GM12878 (cell line): ENCODE data around the gene AP3B2. TPM values are rescaled to one million over a fixed set of nuclear protein-coding genes. Genes with fewer than 3 reads are reported as not detected.

ENCODE experiments used
- ATAC-seq: fragments of 200-7000 bp; cut with Tn5 transposase; 3 replicates; pipeline ENCODE4 v1.9.1; 2020; ENCODE audit warnings: mild to moderate bottlenecking, moderate library complexity
- BruUV-seq: library from RNA; stranded (reverse); fragments of 400-500 nt; replicated peaks from 2 replicates; lab custom pipeline; 2021; lab: Mats Ljungman, UMichigan
- CTCF ChIA-PET: fragments of 300-600 bp; sonication (Branson Sonifier 250); formaldehyde crosslinking; extraction: SDS; loops from one replicate; lab custom pipeline; 2021; ENCODE audit warnings: inconsistent platforms; lab: Yijun Ruan, JAX
- POLR2A ChIA-PET: fragments of 350-600 bp; formaldehyde crosslinking; extraction: SDS; loops from one replicate; lab custom pipeline; 2021; ENCODE audit warnings: inconsistent platforms; lab: Charles Lee
- RAD21 ChIA-PET: fragments of 300-600 bp; sonication (Branson Sonifier 250); formaldehyde crosslinking; loops from one replicate; lab custom pipeline; 2023; ENCODE audit warnings: antibody characterized with exemption; ENCODE audit not compliant: unreplicated experiment; lab: Charles Lee
- SMC1A ChIA-PET: fragments of 300-600 bp; sonication (Branson Sonifier 250); formaldehyde crosslinking; loops from one replicate; lab custom pipeline; 2023; ENCODE audit not compliant: unreplicated experiment, uncharacterized antibody; lab: Charles Lee
- DNase-seq: peaks from one replicate; pipeline ENCODE4 v3.0.0-alpha.2; 2011; ENCODE audit warnings: low read depth, low spot score
- FAIRE-seq: peaks from 3 replicates; lab custom pipeline; 2011; peaks lifted over from hg19 to GRCh38; lab: Jason Lieb, UNC
- H2AFZ ChIP-seq: 2 replicates; pipeline ENCODE4 v1.6.0; 2011; ENCODE audit warnings: low read depth, low read length, control low read depth; ENCODE audit not compliant: control insufficient read depth
- H3K27ac ChIP-seq: 2 replicates; pipeline ENCODE4 v1.5.1; 2011; ENCODE audit warnings: control low read depth; ENCODE audit not compliant: control insufficient read depth, insufficient read depth
- H3K27me3 ChIP-seq, 2 experiments: replicated peaks in 1 of 2; 2 replicates each; pipeline versions ENCODE4 v1.6.0 to v1.6.1; 2011; ENCODE audit warnings: low read length in 1 of 2; ENCODE audit not compliant: control insufficient read depth in 2 of 2, insufficient read depth in 2 of 2
- H3K36me3 ChIP-seq, 2 experiments: 2 replicates each; pipeline ENCODE4 v1.5.1; 2011; ENCODE audit warnings: low read length in 1 of 2; ENCODE audit not compliant: control insufficient read depth in 2 of 2, insufficient read depth in 2 of 2
- H3K4me1 ChIP-seq: 2 replicates; pipeline ENCODE4 v1.6.1; 2011; ENCODE audit warnings: mild to moderate bottlenecking, low read length, moderate library complexity, mixed read lengths; ENCODE audit not compliant: control insufficient read depth, insufficient read depth
- H3K4me2 ChIP-seq: 2 replicates; pipeline ENCODE4 v1.6.0; 2011; ENCODE audit warnings: control low read depth; ENCODE audit not compliant: control insufficient read depth, insufficient read depth
- H3K4me3 ChIP-seq: fragments of 200-600 bp; sonication (generic); 2 replicates; pipeline ENCODE4 v1.5.1; 2016
- H3K79me2 ChIP-seq: 2 replicates; pipeline ENCODE4 v1.6.0; 2011; ENCODE audit warnings: low read length; ENCODE audit not compliant: control insufficient read depth, insufficient read depth
- H3K9ac ChIP-seq: 2 replicates; pipeline ENCODE4 v1.8.0; 2011; ENCODE audit warnings: low read length, control low read depth, mixed read lengths; ENCODE audit not compliant: control insufficient read depth, insufficient read depth
- H3K9me3 ChIP-seq: replicated peaks from 3 replicates; pipeline ENCODE4 v1.5.1; 2011; ENCODE audit warnings: mild to moderate bottlenecking, low read length; ENCODE audit not compliant: control insufficient read depth, insufficient read depth
- H4K20me1 ChIP-seq: 2 replicates; pipeline ENCODE4 v1.6.0; 2011; ENCODE audit not compliant: control insufficient read depth, insufficient read depth
- ATF3 ChIP-seq: IDR thresholded peaks from 2 replicates; pipeline ENCODE4 v1.6.1; 2011; ENCODE audit warnings: low read depth, mild to moderate bottlenecking, low read length, moderate library complexity, borderline replicate concordance; ENCODE audit errors: extremely low read depth
- BRCA1 ChIP-seq: IDR thresholded peaks from 2 replicates; pipeline ENCODE4 v1.6.1; 2011; ENCODE audit warnings: low read depth, low read length, improper control_type of control experiment
- CBFB ChIP-seq: IDR thresholded peaks from 2 replicates; pipeline ENCODE4 v1.6.1; 2016; ENCODE audit warnings: antibody characterized with exemption, low read depth
- CHD2 ChIP-seq: IDR thresholded peaks from 2 replicates; pipeline ENCODE4 v1.6.1; 2011; ENCODE audit warnings: low read depth, low read length, improper control_type of control experiment, borderline replicate concordance
- EGR1 ChIP-seq, 2 experiments: IDR thresholded peaks; 1 replicate in 1 of 2; 2 replicates in 1 of 2; pipeline ENCODE4 v1.6.1; 2011 to 2012; ENCODE audit warnings: low read depth in 2 of 2, low read length in 2 of 2, borderline replicate concordance in 1 of 2, mild to moderate bottlenecking in 1 of 2, moderate library complexity in 1 of 2
- EZH2 ChIP-seq: IDR thresholded peaks from 2 replicates; pipeline ENCODE4 v1.6.1; 2012; ENCODE audit warnings: low read depth, mild to moderate bottlenecking, control low read depth, inconsistent platforms, low read length, borderline replicate concordance; ENCODE audit not compliant: control insufficient read depth
- FOXK2 ChIP-seq: fragments of 450-650 bp; IDR thresholded peaks from 2 replicates; pipeline ENCODE4 v1.6.1; 2017; ENCODE audit warnings: mild to moderate bottlenecking, moderate library complexity
- IKZF1 ChIP-seq: fragments of 450-650 bp; conservative IDR thresholded peaks from 2 replicates; pipeline ENCODE4 v1.6.1; 2017; ENCODE audit warnings: antibody characterized with exemption, mild to moderate bottlenecking
- MEF2B ChIP-seq: fragments of 450-650 bp; IDR thresholded peaks from 2 replicates; pipeline ENCODE4 v1.6.1; 2018; ENCODE audit warnings: mild to moderate bottlenecking, moderate library complexity; ENCODE audit not compliant: partially characterized antibody, poor library complexity, severe bottlenecking
- PKNOX1 ChIP-seq: fragments of 450-650 bp; IDR thresholded peaks from 2 replicates; pipeline ENCODE4 v1.6.1; 2016; ENCODE audit warnings: mild to moderate bottlenecking
- USF2 ChIP-seq: IDR thresholded peaks from 2 replicates; pipeline ENCODE4 v1.6.1; 2011; ENCODE audit warnings: low read depth, low read length, improper control_type of control experiment, borderline replicate concordance
- ZNF24 ChIP-seq: fragments of 450-650 bp; IDR thresholded peaks from 2 replicates; pipeline ENCODE4 v1.6.1; 2017; ENCODE audit warnings: antibody characterized with exemption, mild to moderate bottlenecking
- WGBS: methylation state at CpG from one replicate; pipeline ENCODE4 v1.1.6; 2016; ENCODE audit warnings: low lambda C conversion rate; ENCODE audit not compliant: insufficient replicate concordance, insufficient coverage; ENCODE audit errors: missing lambda C conversion rate; 5-methylcytosine and 5-hydroxymethylcytosine counted together
- in situ Hi-C: fragments of 300-500 bp; cut with MboI; formaldehyde crosslinking; loops from 9 replicates; pipeline ENCODE4 v1.14.3; 2018; ENCODE audit warnings: mixed read lengths
- intact Hi-C: fragments of 100-400 bp; cut with micrococcal nuclease; formaldehyde crosslinking; loops from one replicate; pipeline ENCODE4 v1.14.2; 2022; ENCODE audit not compliant: unreplicated experiment
- polyA plus RNA-seq, 11 experiments: library from polyadenylated mRNA; depleted of rRNA in 4 of 11; unstranded in 6 of 11; stranded (reverse) in 5 of 11; fragments of >200 nt; fragmentation: Nextera tagmentation in 4 of 11; fragmentation: Illumina TruSeq in 1 of 11; extraction: Ambion mirVana in 4 of 11; extraction: Trizol in 1 of 11; gene quantifications; 1 replicate in 1 of 11; 2 replicates in 10 of 11; pipeline versions ENCODE4 v1.2.1 to v1.2.3, GENCODE V29; 2011 to 2016; ENCODE audit warnings: inconsistent platforms in 2 of 11, missing spikeins in 2 of 11, low read depth in 1 of 11
- total RNA-seq, 4 experiments: library from RNA; depleted of rRNA in 3 of 4; stranded (reverse); fragments of >200 nt in 3 of 4; fragmentation: Illumina TruSeq in 1 of 4; extraction: Trizol in 1 of 4; gene quantifications; 2 replicates each; pipeline versions ENCODE4 v1.2.1 to v1.2.3, GENCODE V29; 2013 to 2021

The AP3B2 gene
- total and polyA plus RNA-seq, 10 of the 15 experiments (the other 5 are each of a cell fraction or from before 2014, with no cell fraction given), result not detected

GRCh38 chr15:82670699-82671098 is 39.0 kb downstream of the AP3B2 start:
- Histone ChIP-seq H3K27ac (no peak overlapping the region), H3K9me3 (no peaks in the 10 kb centered on the region), H3K4me3 (no peak overlapping the region), H3K79me2 (no peaks in the 10 kb centered on the region), H2AFZ (no peak overlapping the region), H3K36me3 (no peaks in the 10 kb centered on the region), H3K27me3 (no peaks in the 10 kb centered on the region), H3K9ac (no peak overlapping the region), H3K4me1 (no peaks in the 10 kb centered on the region), H4K20me1 (no peaks in the 10 kb centered on the region), H3K4me2 (no peak overlapping the region)
- DNase-seq (no peak), FAIRE-seq (no peak), ATAC-seq (no peak)
- in situ Hi-C loops (no loop called here), intact Hi-C loops (no loop called here)
- no peak for TF ChIP-seq FOXK2
- no TSS peak for BruUV-seq
- ChIA-PET CTCF (no interaction called here), POLR2A (no interaction called here), SMC1A (no interaction called here), RAD21 (no interaction called here)
- 48% methylated on average over 4 of the region's 4 CpGs for WGBS

GRCh38 chr15:82666606-82667005 is 43.1 kb downstream of the AP3B2 start:
- no peaks in the 10 kb centered on the region for H4K20me1 ChIP-seq
- FAIRE-seq, result no peak
- 64% methylated on average over 10 of the region's 10 CpGs for WGBS
- no peak for DNase-seq
- H2AFZ ChIP-seq, result no peak overlapping the region
- SMC1A ChIA-PET, result no interaction called here
- no peak overlapping the region for H3K9ac ChIP-seq
- TF ChIP-seq MEF2B, result no peak
- no peak for TF ChIP-seq EGR1 (IDR thresholded peaks at IDR 0.05; ENCODE audit: borderline replicate concordance in 1 of 2, low read depth in 2 of 2, low read length in 2 of 2)
- no peak for TF ChIP-seq EZH2
- no peak for TF ChIP-seq ATF3
- TF ChIP-seq PKNOX1, result no peak
- no peak for TF ChIP-seq CHD2
- no peak for TF ChIP-seq ZNF24
- TF ChIP-seq USF2, result no peak
- no peak for TF ChIP-seq CBFB
- TF ChIP-seq BRCA1, result no peak
- TF ChIP-seq IKZF1, result no peak
- no peaks in the 10 kb centered on the region for H3K36me3 ChIP-seq
- H3K4me2 ChIP-seq, result no peak overlapping the region
- no peaks in the 10 kb centered on the region for H3K79me2 ChIP-seq
- no TSS peak for BruUV-seq
- no peak overlapping the region for H3K27ac ChIP-seq
- in situ Hi-C loops, result no loop called here
- POLR2A ChIA-PET, result no interaction called here
- intact Hi-C loops, result no loop called here
- H3K4me1 ChIP-seq, result no peaks in the 10 kb centered on the region
- no peak for ATAC-seq
- RAD21 ChIA-PET, result no interaction called here
- H3K9me3 ChIP-seq, result no peaks in the 10 kb centered on the region
- CTCF ChIA-PET, result no interaction called here
- no peak overlapping the region for H3K4me3 ChIP-seq
- H3K27me3 ChIP-seq, result no peaks in the 10 kb centered on the region; a peak in 1 of 4 replicates
